COLO829 (cell line): ENCODE results near the gene DHRS7C.

ENCODE experiments used
- DNase-seq: peaks from one replicate; pipeline ENCODE4 v3.0.0; 2012; ENCODE audit warnings: low spot score

The DHRS7C gene, protein sequence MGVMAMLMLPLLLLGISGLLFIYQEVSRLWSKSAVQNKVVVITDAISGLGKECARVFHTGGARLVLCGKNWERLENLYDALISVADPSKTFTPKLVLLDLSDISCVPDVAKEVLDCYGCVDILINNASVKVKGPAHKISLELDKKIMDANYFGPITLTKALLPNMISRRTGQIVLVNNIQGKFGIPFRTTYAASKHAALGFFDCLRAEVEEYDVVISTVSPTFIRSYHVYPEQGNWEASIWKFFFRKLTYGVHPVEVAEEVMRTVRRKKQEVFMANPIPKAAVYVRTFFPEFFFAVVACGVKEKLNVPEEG

GRCh38 chr17:9790889-9791876, at the start of gene DHRS7C:
DHRS7C (minus strand) TSS chr17:9791592; CDS start chr17:9791284, 308 bp downstream.
- no peak for DNase-seq

GRCh38 chr17:9839433-9839832, 48.0 kb upstream of the DHRS7C start:
- no peak for DNase-seq

GRCh38 chr17:9837551-9838471, 46.4 kb upstream of the DHRS7C start:
- DNase-seq = no peak

- DNase-seq = no peak
Measured at GRCh38 chr17:9833922-9834321, 42.5 kb upstream of the DHRS7C start.

DNA sequence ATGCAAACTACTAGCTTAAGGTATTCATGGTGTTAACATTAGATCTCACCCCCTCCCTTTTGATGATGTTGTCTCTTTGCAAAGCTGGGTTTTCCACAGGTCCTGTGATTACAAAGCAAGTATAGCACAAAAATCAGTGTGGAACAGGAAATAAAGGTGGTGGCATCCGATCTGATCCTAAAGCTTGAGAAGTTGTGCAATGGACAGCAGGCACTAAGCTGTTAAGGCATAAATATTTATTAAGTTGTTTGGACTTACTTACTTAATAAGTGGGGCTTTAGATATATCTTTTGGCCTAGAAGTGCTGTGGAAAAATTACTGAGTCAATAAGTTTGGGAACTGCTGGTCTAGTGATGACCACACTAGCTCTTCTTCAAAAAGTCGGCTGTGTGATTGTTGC, 39.3 kb upstream of the DHRS7C start:
- no peak for DNase-seq

- DNase-seq = no peak
Measured at GRCh38 chr17:9829343-9829742, 38.0 kb upstream of the DHRS7C start.

DNA sequence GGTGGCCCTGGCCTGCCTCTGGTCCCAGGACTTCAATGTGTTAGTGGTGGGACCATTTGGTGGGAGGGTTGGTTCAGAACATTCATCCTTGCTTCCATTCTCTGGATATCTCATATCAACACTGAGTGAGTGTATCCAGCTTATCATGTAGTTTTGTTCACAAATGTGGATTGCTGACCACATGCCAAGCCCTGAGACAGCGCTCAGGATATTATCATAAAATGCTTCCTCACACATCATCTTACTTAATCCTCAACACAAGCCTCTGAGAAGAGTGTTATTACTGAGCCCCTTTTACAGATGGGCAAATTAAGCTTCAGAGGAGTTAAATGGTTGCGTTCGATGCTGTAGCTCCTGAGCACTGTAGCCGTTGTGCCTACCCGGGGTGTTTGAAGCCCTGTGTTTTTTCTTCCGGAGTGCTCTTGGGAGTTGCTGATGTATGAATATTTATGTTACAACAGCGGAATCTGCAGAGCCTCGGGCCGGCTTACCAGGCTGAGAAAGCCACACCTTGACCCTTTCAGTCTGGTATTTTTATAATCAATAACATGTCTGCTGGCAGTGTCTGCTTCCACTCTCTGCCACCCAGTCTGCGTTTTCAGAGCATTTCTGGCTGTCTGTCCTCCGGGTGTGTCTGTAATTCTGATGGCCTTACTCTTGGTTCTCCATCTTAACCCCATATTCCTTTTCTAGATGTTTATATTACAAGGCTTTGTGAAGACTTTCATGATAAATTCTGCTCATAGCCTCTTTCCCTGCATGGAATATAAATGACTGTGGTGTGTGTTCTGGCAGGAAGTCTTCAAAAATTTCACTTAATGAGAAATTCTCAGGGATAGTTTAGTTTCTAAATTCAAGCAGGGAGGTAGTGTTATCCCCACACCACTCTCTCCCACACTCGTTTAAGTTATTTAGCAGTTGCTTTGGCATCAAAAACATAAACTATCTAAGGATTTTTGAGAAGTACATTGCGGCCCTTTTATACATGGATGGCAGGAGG, 37.2 kb upstream of the DHRS7C start:
- DNase-seq = no peak

DNA sequence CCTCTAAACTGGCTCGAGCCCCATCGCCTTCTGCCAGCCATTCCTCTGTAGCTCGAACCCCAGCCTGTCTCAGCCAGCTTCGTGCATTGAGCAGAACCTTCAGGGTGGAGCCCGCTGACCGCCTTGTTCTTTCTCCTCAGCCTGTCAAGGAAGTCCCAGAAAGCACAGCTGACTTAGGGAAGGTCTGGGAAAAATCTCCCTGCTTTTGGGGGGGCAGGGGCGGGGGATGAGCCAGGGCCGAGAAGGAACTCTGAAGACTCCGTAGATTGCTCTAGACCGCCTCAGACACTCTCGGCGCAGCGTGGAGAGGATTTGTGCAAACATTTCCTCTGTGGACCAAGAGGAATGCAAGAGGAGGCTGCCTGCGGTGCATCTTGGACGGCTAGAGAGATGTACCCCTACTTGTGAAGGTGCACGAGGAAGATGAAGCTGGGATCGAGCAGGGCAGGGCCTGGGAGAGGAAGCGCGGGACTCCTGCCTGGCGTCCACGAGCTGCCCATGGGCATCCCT, 34.3 kb upstream of the DHRS7C start, which contains the start of gene GLP2R:
GLP2R (plus strand) TSS at position 284 of the 510 bp plus-strand sequence; CDS start at position 424, 140 bp downstream.
- DNase-seq = no peak

GRCh38 chr17:9824797-9825338, 33.5 kb upstream of the DHRS7C start:
- DNase-seq = no peak

DNA sequence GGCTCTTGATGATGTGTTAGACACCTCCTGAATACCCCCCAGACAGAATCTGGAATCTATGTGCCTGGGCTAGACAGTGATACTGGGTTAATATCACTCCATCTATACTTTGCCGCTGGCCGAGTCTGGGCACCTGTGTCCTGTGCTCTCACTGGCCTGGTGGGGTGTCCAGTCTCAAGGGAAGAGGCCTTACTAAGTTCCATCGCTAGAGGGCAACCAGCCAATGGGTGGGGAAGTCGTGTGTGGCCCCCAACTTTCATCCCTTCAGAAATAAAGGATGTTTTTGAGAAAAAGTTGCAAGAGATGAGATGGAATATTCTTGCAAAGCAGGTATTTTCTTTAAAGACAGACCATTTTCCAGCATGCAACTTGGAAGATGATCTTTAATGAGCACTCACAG, 32.7 kb upstream of the DHRS7C start:
- no peak for DNase-seq

DNA sequence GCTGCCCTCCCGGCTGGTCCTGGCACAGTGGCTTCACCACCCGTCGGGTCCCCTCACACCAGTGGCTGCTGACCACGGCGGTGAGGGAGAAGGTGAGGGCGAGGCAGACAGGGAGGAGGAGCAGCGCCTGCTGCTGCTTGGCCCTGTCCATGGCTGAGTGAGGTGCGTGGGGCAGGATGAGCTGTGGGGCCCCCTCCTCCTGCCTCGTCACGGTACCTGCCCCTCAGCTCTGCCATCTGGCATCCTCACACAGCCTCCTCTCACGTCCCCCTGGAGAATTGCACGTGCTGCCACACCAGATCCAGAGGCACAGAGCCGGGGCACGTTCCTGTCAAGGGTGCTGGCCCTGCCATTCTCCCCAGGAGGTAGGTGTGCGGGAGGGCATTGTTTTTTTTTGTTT, 30.5 kb upstream of the DHRS7C start, which contains the start of gene GSG1L2:
GSG1L2 (minus strand) TSS at position 159 of the 400 bp plus-strand sequence; CDS start at position 151, 8 bp downstream.
- DNase-seq = no peak

- DNase-seq = no peak
Measured at GRCh38 chr17:9820448-9820847, 29.1 kb upstream of the DHRS7C start.

GRCh38 chr17:9818760-9819159, 27.4 kb upstream of the DHRS7C start:
- DNase-seq = no peak

DNA sequence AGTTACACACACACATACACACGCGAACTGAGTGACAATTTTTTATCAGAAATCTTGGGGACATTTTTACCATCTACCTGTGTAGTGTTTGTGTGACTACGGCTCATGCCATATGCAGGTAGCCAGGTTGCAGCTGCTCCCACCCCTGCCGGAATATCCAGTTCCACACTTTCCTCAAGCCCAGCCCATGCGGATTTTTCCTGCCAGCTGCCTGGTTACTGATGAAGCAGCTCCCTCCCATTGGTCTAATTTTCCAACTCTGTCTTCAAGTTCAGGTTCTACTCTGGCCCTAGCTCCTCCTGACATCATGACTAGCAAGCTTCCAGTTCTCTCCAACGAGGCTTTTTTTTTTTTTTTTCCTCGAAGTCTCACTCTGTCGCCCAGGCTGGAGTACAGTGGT, 25.7 kb upstream of the DHRS7C start:
- peak; percentile 63 for DNase-seq

DNA sequence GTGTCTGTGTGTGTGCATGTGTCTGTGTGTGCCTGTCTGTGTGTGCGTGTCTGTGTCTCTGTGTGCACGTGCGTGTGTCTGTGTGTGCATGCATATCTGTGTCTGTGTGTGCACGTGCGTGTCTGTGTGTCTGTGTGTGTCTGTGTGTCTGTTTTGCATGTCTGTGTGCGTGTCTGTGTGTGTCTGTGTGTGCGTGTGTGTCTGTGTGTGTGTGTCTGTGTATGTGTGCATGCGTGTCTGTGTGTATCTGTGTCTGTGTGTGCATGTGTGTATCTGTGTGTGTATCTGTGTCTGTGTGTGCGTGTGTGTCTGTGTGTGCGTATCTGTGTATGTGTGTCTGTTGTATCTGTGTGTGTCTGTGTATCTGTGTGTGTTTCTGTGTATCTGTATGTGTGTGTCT, 25.1 kb upstream of the DHRS7C start:
- no peak for DNase-seq

- no peak for DNase-seq
Measured at GRCh38 chr17:9814337-9814945, 23.0 kb upstream of the DHRS7C start.

- DNase-seq = no peak
Measured at GRCh38 chr17:9813166-9813565, 21.8 kb upstream of the DHRS7C start.

DNA sequence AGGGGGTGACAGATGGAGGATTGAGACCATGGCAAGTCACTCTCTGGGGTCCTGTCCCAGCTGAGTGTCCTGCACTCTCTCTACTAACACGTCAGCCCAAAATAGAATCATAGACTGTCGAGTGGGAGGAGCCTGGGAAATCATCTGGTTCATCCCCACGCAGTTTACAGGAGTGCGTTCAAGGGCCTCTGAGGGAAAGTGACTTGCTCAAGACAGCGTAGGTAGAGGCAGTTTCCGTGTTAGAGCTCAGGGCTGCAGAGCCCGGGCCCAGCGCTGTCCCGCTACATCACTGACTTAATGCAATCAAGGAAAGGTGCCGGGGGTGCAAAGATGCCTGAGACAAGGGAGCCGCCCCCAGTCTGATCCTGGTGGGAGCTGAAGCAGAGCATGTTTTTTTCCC, 20.1 kb upstream of the DHRS7C start:
- DNase-seq = no peak

DNA sequence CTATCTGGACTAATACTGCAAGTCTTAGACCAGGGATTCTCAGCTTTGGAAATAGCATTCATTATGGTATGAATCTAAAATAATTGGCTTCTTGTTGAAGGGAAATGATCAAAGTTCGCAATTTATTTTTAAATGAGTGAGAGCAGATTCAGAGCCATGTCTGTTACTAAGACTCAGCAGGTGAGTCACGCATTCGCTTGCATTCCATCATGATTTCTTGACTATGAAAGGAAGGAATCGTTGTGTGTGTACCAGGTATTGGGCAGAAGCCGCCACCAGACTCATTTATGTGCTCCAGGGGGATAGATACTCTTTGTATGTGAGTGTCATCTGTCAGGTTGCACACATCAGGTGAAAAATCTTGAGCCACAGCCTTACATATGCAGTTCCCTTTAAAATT, 19.7 kb upstream of the DHRS7C start:
- no peak for DNase-seq
